NCI-H1930 (cell line): Measurements from ENCODE around the gene CACNA1C.

Experiments
- DNase-seq, 2 experiments: peaks; one replicate each; lab custom pipeline; 2025; lab: John Stamatoyannopoulos, UW

CACNA1C gene

GRCh38 chr12:2343681-2344080 lies 290.9 kb downstream of the CACNA1C start:
- DNase-seq: no peak

DNA sequence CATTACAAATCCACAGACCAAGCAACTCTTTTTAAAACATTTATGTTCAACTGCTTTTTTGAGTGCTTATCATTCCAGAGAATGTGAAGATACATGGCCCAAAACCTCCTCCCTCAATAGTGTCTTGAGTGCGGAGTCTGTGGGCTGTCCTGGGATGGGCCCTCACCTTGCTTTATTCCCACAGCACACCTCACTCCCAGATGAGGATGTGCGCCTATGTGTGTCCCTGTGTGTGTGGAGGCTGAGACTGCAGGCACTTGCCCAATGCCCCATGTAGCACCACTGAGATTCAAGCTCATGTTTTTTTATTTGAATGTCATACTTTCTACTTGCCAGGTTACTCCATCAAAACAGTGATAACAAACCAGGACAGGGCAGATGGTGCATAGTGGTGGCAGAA lies 291.7 kb downstream of the CACNA1C start:
- DNase-seq: no peak

GRCh38 chr12:2344885-2345284 lies 292.1 kb downstream of the CACNA1C start:
- no peak for DNase-seq

DNA sequence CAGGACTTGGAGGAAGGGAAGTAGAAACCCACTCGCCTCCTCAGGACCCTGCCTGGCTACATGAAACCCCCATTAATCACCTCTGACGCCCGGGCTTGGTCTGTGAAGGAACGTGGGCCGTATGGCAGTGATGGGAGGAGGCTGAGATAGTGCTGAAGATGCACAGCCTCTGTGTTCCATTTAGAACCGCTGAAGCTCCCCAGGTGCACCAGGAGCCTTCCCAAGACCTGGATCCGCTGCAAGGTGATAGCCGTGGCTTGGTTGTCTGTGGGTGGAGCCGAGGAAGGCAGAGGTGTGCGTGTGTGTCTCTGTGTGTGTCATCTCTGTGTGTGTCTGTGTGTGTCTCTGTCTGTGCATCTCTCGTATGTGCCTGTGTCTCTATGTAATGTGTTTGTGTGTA lies 293.1 kb downstream of the CACNA1C start:
- no peak for DNase-seq

- DNase-seq: no peak
Observed at GRCh38 chr12:2346416-2346815, 293.6 kb downstream of the CACNA1C start.

DNA sequence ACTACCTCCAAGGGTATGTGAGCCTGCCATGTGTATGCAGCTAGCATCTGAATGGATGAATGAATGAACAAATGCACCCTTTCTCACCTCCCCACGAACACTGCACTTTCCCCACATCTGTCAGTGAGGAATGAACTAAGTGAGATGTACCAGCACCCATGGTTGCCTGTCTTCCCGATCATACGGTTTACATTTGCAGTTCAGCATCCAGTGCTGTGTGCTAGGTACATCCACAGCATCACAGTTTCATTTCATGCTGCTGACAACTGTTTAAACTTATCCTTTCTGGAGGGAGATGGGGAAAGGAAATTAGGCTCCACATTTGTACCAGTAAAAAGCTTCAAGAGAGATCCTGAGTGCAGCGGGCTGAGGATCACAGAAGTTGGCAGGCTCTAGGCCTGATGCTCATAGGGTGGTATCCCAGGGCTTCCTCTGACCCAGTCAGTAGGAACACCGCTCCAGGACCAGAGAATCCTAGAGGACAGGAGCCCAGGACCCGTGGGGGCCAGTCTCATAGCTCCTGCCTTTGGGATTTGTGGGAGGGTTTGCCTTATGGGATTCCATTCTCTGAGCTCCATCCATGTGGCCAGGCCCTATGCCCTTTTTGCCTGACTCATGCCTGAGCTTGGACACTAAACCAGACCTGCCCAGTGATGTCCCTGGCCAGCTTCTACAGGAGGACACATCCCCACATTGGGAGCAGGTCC lies 294.5 kb downstream of the CACNA1C start:
- DNase-seq: no peak

DNA sequence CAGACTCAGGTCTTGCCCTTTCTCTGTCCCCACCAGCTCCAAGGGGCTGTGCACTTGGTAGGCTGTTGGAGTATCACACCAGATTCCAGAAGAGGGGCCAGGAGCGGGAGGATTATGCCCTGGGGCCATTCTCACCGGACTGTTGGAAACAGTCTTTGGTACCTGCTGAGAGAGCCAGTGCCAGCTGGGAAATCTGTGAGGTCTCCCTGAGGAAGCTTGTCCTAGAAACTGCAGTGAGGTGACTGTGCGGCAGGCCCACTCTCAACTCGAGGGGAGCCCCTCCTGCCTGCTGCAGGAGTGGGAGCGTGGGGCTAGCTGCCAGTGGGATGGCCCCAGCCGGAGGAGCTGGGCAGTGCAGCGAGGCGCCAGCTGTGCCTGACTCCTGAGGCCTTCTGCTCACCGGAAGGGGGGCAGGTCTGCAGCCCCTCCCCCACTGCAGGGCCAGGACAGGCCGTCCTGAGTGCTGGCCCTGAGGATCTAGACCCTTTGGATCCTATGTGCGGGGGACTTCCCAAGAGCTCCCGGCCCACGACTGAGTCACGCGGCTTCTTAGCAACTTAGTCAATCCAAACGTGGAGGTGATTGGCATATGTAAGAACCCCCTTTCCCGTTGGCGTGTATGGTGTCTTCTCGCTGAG lies 295.2 kb downstream of the CACNA1C start:
- no peak for DNase-seq

- DNase-seq: no peak
Observed at GRCh38 chr12:2348482-2348852, 295.7 kb downstream of the CACNA1C start.

DNA sequence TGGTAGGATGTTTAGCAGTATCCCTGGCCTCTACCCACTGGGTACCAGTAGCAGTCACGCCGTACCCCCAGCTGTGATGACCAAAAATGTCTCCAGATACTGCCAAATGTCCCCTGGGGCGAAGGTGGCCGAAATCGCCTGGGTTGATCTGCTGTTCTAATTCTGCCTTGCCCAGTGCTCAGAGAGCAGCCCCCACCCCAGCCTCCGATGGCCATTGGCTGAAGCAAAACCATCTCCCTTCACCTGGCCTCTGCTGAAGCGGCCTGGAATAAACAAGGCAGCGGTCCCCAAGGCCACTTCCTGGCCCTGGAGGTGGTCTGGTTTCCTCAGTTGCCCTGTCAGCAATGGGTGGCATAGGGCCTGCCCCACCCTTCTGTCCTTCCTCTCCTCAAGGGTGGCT lies 298.4 kb downstream of the CACNA1C start:
- DNase-seq: no peak

- DNase-seq: no peak
Observed at GRCh38 chr12:2352203-2352602, 299.4 kb downstream of the CACNA1C start.

DNA sequence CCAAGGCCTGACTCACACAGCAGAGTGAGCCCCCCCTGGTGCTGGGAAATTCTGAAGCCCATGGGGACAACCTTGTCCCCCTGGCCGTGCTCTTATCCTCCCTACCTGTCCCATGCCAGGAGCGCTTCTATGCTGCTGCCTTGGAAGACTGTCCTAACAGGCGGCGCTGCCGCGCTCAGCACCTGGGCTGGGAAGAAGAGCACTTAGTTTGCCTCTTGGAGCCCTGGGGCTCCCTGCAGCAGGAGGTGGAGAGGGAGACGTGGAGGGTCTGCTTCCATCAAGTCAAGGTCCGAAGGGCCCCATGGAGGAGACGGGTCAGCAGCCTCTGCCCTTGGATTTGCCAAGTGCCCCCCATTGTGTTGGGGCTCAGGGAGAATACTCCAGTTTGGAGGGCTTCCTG lies 300.5 kb downstream of the CACNA1C start:
- DNase-seq: no peak

- DNase-seq: no peak
Observed at GRCh38 chr12:2353691-2354090, 300.9 kb downstream of the CACNA1C start.

DNA sequence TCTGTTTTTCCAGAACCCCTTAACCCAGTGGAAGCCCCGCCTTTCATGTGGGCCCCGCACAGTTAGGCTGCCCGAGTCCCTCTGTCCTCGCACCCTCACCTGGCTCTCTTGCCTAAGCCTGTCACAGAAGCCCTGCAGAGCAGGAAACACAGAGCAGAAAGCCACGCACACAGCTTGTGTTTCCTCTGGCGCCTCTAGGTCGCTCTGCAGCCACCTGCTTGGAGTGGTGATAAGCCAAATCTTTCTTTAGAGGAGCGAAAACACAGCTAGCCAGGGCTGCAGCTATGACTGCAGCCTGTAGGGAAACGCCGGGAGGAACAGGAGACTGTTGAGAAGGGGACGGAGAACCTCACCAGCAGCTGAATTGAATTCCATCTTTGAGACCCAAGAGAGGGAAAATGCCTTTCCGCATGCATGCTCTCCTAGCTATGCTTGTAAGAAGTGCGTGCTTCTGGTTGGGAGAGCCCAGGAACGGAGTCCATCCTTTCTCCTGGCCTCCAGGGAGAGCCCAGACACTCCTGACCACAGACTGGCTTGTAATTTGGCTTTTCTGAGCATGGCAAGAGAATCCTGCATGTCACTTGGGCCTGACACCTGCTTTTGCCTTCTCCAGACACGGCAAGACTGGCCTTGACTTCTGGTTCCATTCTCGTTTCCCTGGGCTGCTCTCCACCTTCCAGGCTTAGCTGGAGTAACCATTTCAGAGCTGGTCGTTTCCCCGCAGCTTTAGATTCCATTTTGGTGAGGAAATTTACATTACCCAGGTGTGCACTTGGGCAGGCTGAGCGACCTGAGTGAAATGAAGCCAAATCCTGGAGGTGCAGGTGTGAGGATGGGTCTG lies 301.6 kb downstream of the CACNA1C start:
- DNase-seq: no peak

- no peak for DNase-seq
Observed at GRCh38 chr12:2355198-2355597, 302.4 kb downstream of the CACNA1C start.

DNA sequence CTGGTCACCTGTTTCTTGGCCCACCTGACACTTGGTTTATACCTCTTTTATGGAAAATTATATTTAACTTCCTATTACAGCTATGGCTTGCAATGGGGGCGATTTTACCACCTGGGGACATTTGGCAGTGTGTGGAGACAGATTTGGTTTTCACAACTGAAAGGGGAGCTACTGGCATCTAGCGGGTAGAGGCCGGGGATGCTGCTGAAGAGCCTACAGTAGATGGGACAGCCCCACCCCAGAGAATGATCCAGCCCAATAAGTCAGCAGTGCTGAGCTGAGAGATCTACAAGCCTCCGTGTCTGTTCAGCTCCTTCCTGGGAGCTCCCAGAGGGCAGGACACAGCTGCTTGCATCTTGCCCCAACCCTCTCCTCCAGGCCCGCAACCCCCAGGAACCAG lies 302.8 kb downstream of the CACNA1C start:
- DNase-seq: no peak

DNA sequence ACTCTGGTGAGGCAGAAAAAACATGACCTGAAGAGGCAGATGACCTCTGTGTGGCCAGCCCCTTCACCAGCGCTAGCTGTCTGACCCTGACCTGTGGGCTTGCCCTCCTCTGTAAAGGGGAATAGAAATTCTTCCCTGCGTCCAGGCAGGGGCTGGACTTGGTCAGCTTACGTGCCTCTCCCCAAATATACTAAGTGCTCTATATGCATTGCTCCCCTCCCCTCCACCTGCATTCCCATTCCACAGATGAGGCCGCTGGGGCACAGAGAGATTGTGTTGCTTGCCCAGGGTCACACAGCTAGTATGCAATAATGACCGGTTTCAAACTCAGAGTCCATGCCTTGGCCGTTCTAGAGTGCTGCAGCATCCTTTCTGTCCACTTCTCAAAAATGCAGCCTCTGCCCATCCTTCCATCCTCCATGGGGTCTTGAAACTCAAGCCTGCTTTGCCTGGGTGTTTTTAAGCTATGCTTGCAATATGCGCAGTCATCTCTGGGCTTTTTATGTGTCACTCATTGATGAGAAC lies 303.9 kb downstream of the CACNA1C start:
- no peak for DNase-seq

GRCh38 chr12:2358986-2359658 lies 306.3 kb downstream of the CACNA1C start:
- no peak for DNase-seq

- DNase-seq: no peak
Observed at GRCh38 chr12:2359725-2360629, 307.2 kb downstream of the CACNA1C start.

DNA sequence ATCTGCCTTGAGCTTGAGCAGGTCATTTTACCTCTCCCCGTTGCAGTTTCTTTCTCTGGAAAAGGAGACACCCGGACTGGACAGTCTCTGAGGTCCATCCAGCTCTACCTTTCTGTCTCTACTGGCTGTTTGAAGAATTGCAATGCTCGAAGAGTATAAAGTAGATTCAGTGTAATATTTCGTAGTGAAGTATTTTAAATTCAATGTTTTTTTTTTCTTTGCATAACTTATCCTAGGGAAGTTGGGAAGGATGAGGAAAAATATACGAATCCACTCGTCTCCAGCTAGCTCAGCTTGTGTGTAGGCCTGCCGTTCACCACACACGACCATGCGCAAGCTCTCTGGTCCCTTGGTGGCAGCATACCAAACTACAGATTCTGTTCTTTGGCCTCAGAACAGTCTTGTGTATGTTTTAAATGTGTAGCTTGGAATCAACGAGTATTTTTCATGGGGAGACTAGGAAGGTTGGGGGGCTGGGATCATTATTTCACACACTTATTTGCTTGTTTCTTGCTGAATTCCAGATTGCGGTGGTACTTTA lies 307.9 kb downstream of the CACNA1C start:
- no peak for DNase-seq

DNA sequence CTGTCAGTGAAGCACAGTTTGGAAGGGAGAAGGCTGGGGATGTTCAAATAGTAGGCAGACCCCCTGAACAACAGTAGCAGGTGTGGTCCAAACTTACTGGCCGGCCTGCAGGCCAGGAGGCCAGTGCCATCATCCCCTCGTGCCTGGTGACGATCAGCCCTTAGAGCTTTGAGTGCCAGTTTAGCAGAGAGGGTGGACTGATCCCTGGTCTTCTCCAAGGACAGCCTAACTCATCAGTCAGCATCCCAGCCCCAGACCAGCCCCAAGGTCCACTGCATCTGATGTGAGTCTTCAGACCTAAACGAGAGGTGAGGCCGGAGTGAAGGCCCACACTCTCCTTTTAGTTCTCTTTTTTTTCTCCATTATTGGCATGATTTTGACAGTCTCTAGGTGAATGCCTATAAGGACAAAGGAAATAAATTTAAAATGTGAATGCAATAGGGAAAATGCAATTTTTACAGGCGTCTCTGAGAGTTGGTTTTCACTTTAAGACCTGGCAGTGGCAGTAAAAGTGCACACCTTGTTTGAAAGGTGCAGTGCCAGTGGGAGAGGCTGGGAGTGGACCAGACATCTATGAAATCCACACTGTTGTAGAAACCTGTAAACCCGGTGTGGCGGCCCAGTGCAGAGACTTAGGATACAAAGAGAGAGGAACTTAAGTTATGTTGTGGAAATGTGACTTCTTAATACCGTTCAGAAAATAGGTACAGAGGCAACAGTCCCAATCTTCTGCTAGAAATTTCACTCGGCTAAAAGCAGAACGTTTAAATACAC lies 311.2 kb downstream of the CACNA1C start:
- DNase-seq: no peak
